HUDEP-2 (cell line): Measurements from ENCODE around the gene FBXW12.

ENCODE experiments used
- DNase-seq, 76 experiments: peaks; one replicate each; lab custom pipeline; 2025; ENCODE audit not compliant: unreplicated experiment in 76 of 76; lab: John Stamatoyannopoulos, UW

Gene FBXW12

GRCh38 chr3:48432411-48433371, 60.7 kb downstream of the FBXW12 start:
- peak in 1 of 76 experiments; percentile 19 for DNase-seq

- no peak for DNase-seq
Observed at GRCh38 chr3:48433472-48434118, 61.6 kb downstream of the FBXW12 start.

- DNase-seq: peak in 28 of 76 experiments; percentile 3 to 38 (median 18)
Observed at GRCh38 chr3:48434591-48435222, 62.7 kb downstream of the FBXW12 start.

- DNase-seq: no peak
Observed at GRCh38 chr3:48435223-48435595, 63.2 kb downstream of the FBXW12 start.

- peak in 72 of 76 experiments; percentile 10 to 85 (median 66) for DNase-seq
Observed at GRCh38 chr3:48435774-48436476, 63.9 kb downstream of the FBXW12 start.

- DNase-seq: no peak
Observed at GRCh38 chr3:48436477-48436787, 64.4 kb downstream of the FBXW12 start.

- DNase-seq: no peak
Observed at GRCh38 chr3:48436855-48437254, 64.8 kb downstream of the FBXW12 start.

- no peak for DNase-seq
Observed at GRCh38 chr3:48437812-48438211, 65.8 kb downstream of the FBXW12 start.

GRCh38 chr3:48439820-48440589, 68.0 kb downstream of the FBXW12 start, which contains the start of the genes CCDC51 and TMA7:
CCDC51 (minus strand) TSS chr3:48440119; CDS start chr3:48435128, 4,991 bp downstream.
TMA7 (plus strand) TSS chr3:48440257; CDS start chr3:48440297, 40 bp downstream.
- peak in 75 of 76 experiments; percentile 43 to 98 (median 96) for DNase-seq

- DNase-seq: no peak
Observed at GRCh38 chr3:48440590-48440958, 68.6 kb downstream of the FBXW12 start.

- DNase-seq: no peak
Observed at GRCh38 chr3:48441940-48442339, 69.9 kb downstream of the FBXW12 start.
